ENCODE data around the gene PLAGL2. TPM values are rescaled to one million over a fixed set of nuclear protein-coding genes. Genes with fewer than 3 reads are reported as not detected.

Gene PLAGL2
- total RNA-seq (2022; extraction: Qiagen RNA extraction): 14.7 to 16.4 TPM (median 15.1 TPM) in 5 replicates

GRCh38 chr20:32207626-32208498 is at the start of gene PLAGL2, which contains the start of gene POFUT1:
Gene PLAGL2 (minus strand): TSS chr20:32207743. CDS start chr20:32202178, 5,565 bp downstream.
Gene POFUT1 (plus strand): TSS chr20:32207880. CDS start chr20:32207942, 62 bp downstream.

Other genes with a start within 250 kb of the PLAGL2 start
- gene XKR7, start 239.6 kb downstream of the PLAGL2 start, total RNA-seq (2022; extraction: Qiagen RNA extraction): 0.01 to 0.02 TPM in 2 of 5 replicates, not detected in the others
- 0.27 to 0.61 TPM (median 0.35 TPM) in 5 replicates for gene CCM2L, start 197.3 kb downstream of the PLAGL2 start, total RNA-seq (2022; extraction: Qiagen RNA extraction)
- 0.08 to 0.20 TPM (median 0.12 TPM) in 5 replicates for gene HCK, start 155.5 kb downstream of the PLAGL2 start, total RNA-seq (2022; extraction: Qiagen RNA extraction)
- gene TM9SF4, start 98.0 kb downstream of the PLAGL2 start, total RNA-seq (2022; extraction: Qiagen RNA extraction): 32.8 to 36.9 TPM (median 35.9 TPM) in 5 replicates
- 37.5 to 49.7 TPM (median 47.1 TPM) in 5 replicates for gene POFUT1, start 137 bp upstream of the PLAGL2 start, total RNA-seq (2022; extraction: Qiagen RNA extraction)
- 22.7 to 27.2 TPM (median 24.4 TPM) in 5 replicates for gene KIF3B, start 69.9 kb upstream of the PLAGL2 start, total RNA-seq (2022; extraction: Qiagen RNA extraction)
- gene ASXL1, start 150.6 kb upstream of the PLAGL2 start, total RNA-seq (2022; extraction: Qiagen RNA extraction): 27.4 to 32.5 TPM (median 32.2 TPM) in 5 replicates